GM19025 (cell line): ENCODE data around the gene THSD7A.

Experiments
- ATAC-seq: cut with Tn5 transposase; IDR thresholded peaks from one replicate; pipeline ENCODE4 v1.9.1; 2021; ENCODE audit warnings: mild to moderate bottlenecking, low read depth, moderate library complexity; ENCODE audit not compliant: unreplicated experiment

Gene THSD7A

DNA sequence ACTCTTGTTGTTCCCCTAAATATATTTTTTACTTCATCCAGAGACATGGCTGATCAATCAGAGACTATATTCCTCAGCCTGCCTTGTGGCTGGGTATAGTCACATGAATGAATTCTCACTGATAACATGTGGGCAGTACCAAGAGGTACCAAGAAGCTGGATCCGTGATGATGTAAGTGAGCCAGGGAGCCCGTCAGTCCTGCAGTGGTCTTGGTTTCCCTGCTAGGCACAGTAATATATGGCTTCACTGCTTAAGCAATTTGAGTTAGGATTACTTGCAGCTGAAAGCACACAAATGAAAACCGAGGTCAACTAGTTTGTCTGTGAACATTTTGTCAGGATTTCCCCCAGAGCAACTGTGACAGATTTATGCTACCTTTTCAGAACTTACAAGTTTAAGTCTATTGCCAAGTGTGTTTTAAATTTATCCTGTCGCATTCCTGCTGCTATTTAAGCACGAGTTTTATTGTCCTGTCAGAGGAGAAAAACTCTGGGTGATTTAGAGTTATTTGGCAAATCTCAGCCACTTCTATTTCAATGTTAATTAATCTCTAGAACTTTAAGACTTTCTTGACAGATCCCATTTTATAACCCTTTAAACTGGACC, 476.5 kb downstream of the THSD7A start:
- no peak for ATAC-seq

DNA sequence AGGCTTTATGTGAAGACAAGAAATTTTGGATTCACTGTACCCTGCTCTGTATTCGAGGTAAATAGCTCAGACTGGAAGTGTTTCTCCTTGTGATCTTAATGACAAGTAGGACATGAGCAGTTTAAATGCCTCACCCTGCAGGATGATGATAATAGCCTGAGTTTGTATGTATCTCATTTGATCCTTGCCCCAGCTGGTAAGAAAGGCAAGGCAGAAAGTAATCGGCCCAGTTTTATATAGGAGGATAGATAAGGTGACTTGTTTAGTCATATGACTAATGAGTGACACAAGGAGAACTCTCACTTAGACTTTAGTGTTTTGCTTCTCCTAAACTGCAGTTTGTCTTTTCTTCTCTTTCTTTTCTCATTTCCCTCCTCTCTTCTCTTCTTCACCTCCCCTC, 485.7 kb downstream of the THSD7A start:
- ATAC-seq = no peak

GRCh38 chr7:11345621-11346020, 486.4 kb downstream of the THSD7A start:
- ATAC-seq = no peak

DNA sequence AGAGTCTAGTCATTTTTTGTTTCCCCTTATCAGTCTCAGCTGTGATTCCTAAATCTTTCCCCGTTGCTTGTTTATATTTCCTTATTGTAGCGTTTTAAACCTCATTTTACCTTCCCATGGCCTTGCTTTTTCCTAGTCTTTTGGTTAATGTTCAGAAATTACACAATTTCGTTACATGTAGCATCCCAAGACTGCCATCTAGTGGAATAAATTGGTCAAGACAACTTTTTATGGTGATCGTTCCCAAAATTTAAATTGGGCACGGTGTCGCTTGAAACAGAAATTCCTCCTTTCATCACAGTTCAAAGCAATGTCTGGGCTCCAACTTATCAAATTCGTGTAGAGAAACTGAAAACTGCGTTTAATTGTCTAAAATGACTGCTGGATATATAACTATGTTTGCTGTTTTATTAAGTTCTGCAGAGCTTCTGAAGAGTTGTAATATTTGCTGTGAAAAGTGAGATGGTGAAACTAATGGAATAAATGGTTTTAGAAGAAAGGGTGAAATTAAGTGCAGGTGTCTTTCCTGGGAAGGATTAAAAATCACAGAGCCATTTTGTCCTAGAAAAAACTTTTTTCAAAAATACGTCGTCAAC, 488.1 kb downstream of the THSD7A start:
- ATAC-seq = no peak

DNA sequence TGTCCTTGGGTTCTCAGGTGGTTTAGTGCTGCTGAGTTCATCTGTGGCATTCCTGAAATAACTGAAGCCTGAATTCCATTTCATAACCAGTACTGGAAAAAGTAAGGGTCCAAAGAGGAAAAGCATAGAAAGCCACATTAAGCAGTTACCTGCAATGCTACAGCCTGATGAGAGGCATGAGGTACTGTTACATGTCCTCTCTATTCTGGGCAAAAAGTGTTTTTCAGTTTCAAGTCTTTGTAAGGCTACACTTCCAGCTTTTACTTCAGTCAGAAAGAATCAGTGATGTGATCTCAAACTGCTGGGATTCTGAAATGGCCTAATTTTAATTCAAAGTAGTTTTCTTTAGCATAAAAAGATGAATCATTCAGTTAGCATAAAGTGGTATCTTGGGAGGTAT, 488.9 kb downstream of the THSD7A start:
- no peak for ATAC-seq

- ATAC-seq = no peak
Measured at GRCh38 chr7:11341285-11341944, 490.6 kb downstream of the THSD7A start.

DNA sequence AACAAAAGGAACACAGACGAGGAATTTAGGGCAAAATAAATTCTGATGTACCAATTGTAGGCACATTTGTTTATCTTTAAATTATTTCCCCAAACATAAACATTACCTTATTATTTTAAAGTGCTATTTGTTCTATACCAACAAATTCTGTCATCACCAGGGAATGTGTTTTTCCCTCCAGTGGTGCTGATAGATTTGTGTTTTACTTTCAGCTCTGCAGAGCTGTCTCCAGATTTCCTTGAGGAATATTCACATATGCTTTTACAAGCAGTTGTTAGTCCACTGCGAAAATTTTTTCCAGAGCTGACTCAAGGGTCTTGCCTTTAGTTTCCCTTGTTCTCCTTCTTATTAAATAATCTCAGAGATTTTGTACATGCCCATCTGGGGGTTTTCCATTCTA, 495.6 kb downstream of the THSD7A start:
- ATAC-seq = no peak

GRCh38 chr7:11335947-11336346, 496.1 kb downstream of the THSD7A start:
- no peak for ATAC-seq

DNA sequence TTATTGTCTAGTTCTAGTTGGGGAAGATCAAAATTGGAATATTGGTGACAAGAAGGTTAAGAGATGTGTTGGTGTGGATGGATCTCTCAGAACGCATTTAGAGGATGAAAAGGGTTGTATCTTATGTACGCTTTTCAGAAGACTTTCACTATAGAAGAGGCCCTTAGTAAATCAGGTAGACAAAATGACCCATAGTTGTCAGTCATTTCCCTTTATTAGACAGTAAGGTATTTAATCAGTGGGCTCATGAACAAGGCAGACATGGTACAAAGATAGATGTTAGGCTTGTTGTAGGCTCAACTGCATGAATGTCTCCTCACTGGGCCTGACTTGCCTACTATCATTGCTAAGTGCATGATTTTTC, 499.2 kb downstream of the THSD7A start:
- peak; percentile 39 for ATAC-seq

- ATAC-seq = peak; percentile 98
Measured at GRCh38 chr7:11332186-11332864, 499.7 kb downstream of the THSD7A start.

DNA sequence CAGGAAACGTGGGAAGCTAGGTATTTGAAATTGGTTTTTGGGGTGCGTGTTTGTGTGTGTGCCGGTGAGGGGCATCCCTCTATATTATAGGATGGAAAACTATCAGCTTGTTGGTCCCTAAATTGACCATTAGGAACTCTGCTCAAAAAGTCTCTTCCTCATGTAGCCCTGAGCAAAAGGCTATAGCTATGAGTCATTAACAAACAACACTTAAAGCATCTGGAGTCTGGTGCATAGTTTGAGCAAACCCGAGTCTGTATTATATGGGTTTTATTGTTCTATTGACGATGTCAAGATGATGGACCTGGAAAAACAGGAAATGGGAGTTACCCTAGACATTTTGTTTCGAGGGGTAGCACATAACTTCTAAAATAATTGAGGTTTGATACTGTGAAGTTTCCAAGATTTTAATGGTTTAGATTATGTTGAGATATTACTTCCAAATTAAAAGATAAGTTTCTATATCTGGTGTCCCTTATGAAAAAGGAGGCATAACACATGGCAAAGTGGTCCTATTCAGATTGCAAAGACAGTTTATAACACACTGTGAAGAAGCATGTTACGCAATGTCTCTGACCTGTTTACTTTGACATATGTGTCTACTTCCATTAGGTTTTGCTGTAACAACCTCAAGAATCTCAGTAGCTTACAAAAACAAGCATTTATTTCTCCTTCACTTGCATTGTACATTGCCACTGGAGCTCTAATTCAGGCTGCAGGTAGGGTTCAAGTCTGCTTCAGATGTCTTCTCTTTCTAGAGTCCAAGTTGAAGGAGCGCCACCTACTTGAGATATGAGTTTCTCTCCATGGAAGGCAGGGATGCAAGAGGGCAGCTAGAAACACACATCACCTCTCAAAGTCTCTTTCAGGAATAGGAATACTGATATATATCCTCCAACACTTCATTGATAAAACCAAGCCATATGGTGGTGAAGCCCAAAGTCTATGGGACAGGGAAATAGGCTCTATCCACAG, 500.6 kb downstream of the THSD7A start:
- ATAC-seq = no peak

- ATAC-seq = no peak
Measured at GRCh38 chr7:11330717-11331116, 501.3 kb downstream of the THSD7A start.

DNA sequence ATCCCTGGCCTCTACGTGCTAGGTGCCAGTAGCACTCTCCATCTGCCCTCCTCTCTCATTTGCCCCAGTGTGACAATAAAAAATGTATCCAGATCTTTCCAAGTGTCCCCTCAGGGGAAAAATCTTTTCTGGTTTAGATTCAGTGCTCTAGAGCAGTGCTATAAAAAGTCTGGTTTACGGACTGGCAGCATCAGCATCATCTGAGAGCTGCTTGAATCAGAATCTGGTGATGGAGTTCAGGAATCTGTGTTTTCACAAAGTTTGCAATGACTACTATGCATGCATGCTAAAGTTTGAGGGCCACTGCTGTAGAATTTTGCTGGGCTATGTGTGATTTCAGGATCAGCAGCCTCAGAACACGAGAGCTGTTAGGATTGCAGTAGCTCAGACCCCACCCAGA, 501.8 kb downstream of the THSD7A start:
- no peak for ATAC-seq

- ATAC-seq = no peak
Measured at GRCh38 chr7:11329626-11330025, 502.4 kb downstream of the THSD7A start.

- ATAC-seq = no peak
Measured at GRCh38 chr7:11328309-11328708, 503.7 kb downstream of the THSD7A start.

- no peak for ATAC-seq
Measured at GRCh38 chr7:11327633-11328032, 504.4 kb downstream of the THSD7A start.
